A549 (cell line): ENCODE measurements around the gene ARHGAP9. TPM values are rescaled to one million over a fixed set of nuclear protein-coding genes. Genes with fewer than 3 reads are reported as not detected.
A peak's percentile ranks its signal among the peaks of the same experiment; 100 is the strongest.

Experiments used
- ATAC-seq, 2 experiments: fragments of 200-7000 bp in 1 of 2; fragments of >200 bp in 1 of 2; cut with Nextera tagmentation in 1 of 2; cut with Tn5 transposase in 1 of 2; 3 replicates each; pipeline versions ENCODE4 v1.8.0 to v1.9.1; 2018 to 2020; ENCODE audit warnings: mild to moderate bottlenecking in 1 of 2, moderate library complexity in 1 of 2
- CTCF ChIA-PET: fragments of 300-600 bp; sonication (Branson Sonifier 250); formaldehyde crosslinking; extraction: SDS; loops from one replicate; lab custom pipeline; 2021; ENCODE audit warnings: antibody characterized with exemption, inconsistent platforms; lab: Yijun Ruan, JAX
- POLR2A ChIA-PET: fragments of 350-600 bp; formaldehyde crosslinking; extraction: SDS; loops from one replicate; lab custom pipeline; 2021; ENCODE audit warnings: antibody characterized with exemption, inconsistent platforms; lab: Yijun Ruan, JAX
- DNase-seq, 2 experiments: peaks; one replicate each; pipeline versions ENCODE4 v3.0.0 to v3.0.0-alpha.2; 2011 to 2016; ENCODE audit warnings: low read depth in 1 of 2, low spot score in 1 of 2
- FAIRE-seq: peaks from 2 replicates; lab custom pipeline; 2011; peaks lifted over from hg19 to GRCh38; lab: Jason Lieb, UNC
- H3K27ac ChIP-seq, 2 experiments: fragments of >200 bp; sonication (Bioruptor Twin); formaldehyde crosslinking; 3 replicates each; pipeline ENCODE4 v1.5.1; 2016 to 2017
- H3K4me1 ChIP-seq: fragments of >200 bp; sonication (Bioruptor Twin); formaldehyde crosslinking; 3 replicates; pipeline ENCODE4 v1.6.1; 2016
- H3K4me2 ChIP-seq: fragments of >200 bp; sonication (Bioruptor Twin); formaldehyde crosslinking; 3 replicates; pipeline ENCODE4 v1.6.1; 2016
- H3K4me3 ChIP-seq: fragments of >200 bp; sonication (Bioruptor Twin); formaldehyde crosslinking; 3 replicates; pipeline ENCODE4 v1.5.1; 2016
- H3K9me3 ChIP-seq: fragments of >200 bp; sonication (Bioruptor Twin); formaldehyde crosslinking; 3 replicates; pipeline ENCODE4 v1.6.1; 2016
- CTCF ChIP-seq: fragments of >200 bp; sonication (Bioruptor Twin); formaldehyde crosslinking; IDR thresholded peaks from 3 replicates; pipeline ENCODE4 v1.5.1; 2016
- E2F6 ChIP-seq: IDR thresholded peaks from 2 replicates; pipeline ENCODE4 v1.6.1; 2012; ENCODE audit warnings: low read depth, borderline replicate concordance
- FOSL2 ChIP-seq, 2 experiments: fragments of 450-650 bp in 1 of 2; fragments of >200 bp in 1 of 2; sonication (Bioruptor Twin) in 1 of 2; formaldehyde crosslinking; IDR thresholded peaks; 2 replicates each; pipeline versions ENCODE4 v1.5.0 to v1.6.1; 2016 to 2020; ENCODE audit warnings: mild to moderate bottlenecking in 1 of 2, moderate library complexity in 1 of 2
- FOXS1 ChIP-seq: fragments of 250-450 bp; sonication (Bioruptor Pico); IDR thresholded peaks from 2 replicates; pipeline ENCODE4 v1.5.0; 2020; ENCODE audit warnings: mild to moderate bottlenecking, moderate library complexity
- HEYL ChIP-seq: fragments of 250-450 bp; sonication (Bioruptor Pico); IDR thresholded peaks from 2 replicates; pipeline ENCODE4 v1.8.0; 2021; ENCODE audit warnings: mild to moderate bottlenecking, moderate library complexity
- HOXA7 ChIP-seq: fragments of 250-450 bp; sonication (Bioruptor Pico); IDR thresholded peaks from 2 replicates; pipeline ENCODE4 v1.5.0; 2020; ENCODE audit warnings: mild to moderate bottlenecking, moderate library complexity
- HOXB5 ChIP-seq: fragments of 250-450 bp; sonication (Bioruptor Pico); IDR thresholded peaks from 2 replicates; pipeline ENCODE4 v1.5.0; 2020; ENCODE audit warnings: mild to moderate bottlenecking, moderate library complexity
- KDM5A ChIP-seq: fragments of 200-600 bp; sonication (generic); IDR thresholded peaks from 2 replicates; pipeline ENCODE4 v1.6.1; 2016; ENCODE audit warnings: antibody characterized with exemption, mild to moderate bottlenecking
- MAX ChIP-seq: IDR thresholded peaks from 2 replicates; pipeline ENCODE4 v1.6.1; 2012
- MYC ChIP-seq: IDR thresholded peaks from 2 replicates; pipeline ENCODE4 v1.6.1; 2012; ENCODE audit warnings: mild to moderate bottlenecking, inconsistent platforms, low read length, improper control_type of control experiment, borderline replicate concordance
- PHF8 ChIP-seq: fragments of 200-600 bp; sonication (generic); IDR thresholded peaks from 2 replicates; pipeline ENCODE4 v1.6.1; 2016; ENCODE audit warnings: low read depth, mild to moderate bottlenecking, antibody characterized with exemption, moderate library complexity, borderline replicate concordance
- POLR2A ChIP-seq: IDR thresholded peaks from 2 replicates; pipeline ENCODE4 v1.6.1; 2012; ENCODE audit warnings: mild to moderate bottlenecking, low read length
- RAD21 ChIP-seq, 2 experiments: fragments of >200 bp in 1 of 2; sonication (Bioruptor Twin) in 1 of 2; formaldehyde crosslinking in 1 of 2; IDR thresholded peaks in 1 of 2; conservative IDR thresholded peaks in 1 of 2; 2 replicates in 1 of 2; 3 replicates in 1 of 2; pipeline ENCODE4 v1.6.1; 2012 to 2018; ENCODE audit warnings: inconsistent platforms in 1 of 2
- RARB ChIP-seq: fragments of 250-450 bp; sonication (Bioruptor Pico); IDR thresholded peaks from 2 replicates; pipeline ENCODE4 v1.8.0; 2021; ENCODE audit warnings: mild to moderate bottlenecking, moderate library complexity
- REST ChIP-seq: fragments of 200-600 bp; sonication (generic); IDR thresholded peaks from 2 replicates; pipeline ENCODE4 v1.6.1; 2016; ENCODE audit warnings: antibody characterized with exemption, mild to moderate bottlenecking, moderate library complexity
- TFCP2L1 ChIP-seq: fragments of 250-450 bp; sonication (Bioruptor Pico); IDR thresholded peaks from 2 replicates; pipeline ENCODE4 v1.5.0; 2021; ENCODE audit warnings: mild to moderate bottlenecking
- TP53 ChIP-seq: fragments of 250-450 bp; sonication (Bioruptor Pico); IDR thresholded peaks from 2 replicates; pipeline ENCODE4 v1.5.0; 2021; ENCODE audit warnings: mild to moderate bottlenecking, moderate library complexity
- ZFP36 ChIP-seq: fragments of 450-650 bp; IDR thresholded peaks from 2 replicates; pipeline ENCODE4 v1.6.1; 2014; ENCODE audit warnings: borderline replicate concordance; ENCODE audit not compliant: partially characterized antibody
- WGBS: methylation state at CpG from one replicate; pipeline ENCODE4 v1.1.6; 2017; ENCODE audit errors: missing lambda C conversion rate; 5-methylcytosine and 5-hydroxymethylcytosine counted together
- polyA plus RNA-seq, 4 experiments: library from polyadenylated mRNA; depleted of rRNA in 3 of 4; stranded (reverse); fragments of >200 nt; fragmentation: RNase III in 1 of 4; extraction: RNeasy Plus Mini Kit Qiagen cat#74134 plus additional on column Dnase treatment in 1 of 4; gene quantifications; 2 replicates in 3 of 4; 3 replicates in 1 of 4; pipeline ENCODE4 v1.2.3, GENCODE V29; 2011 to 2017

ARHGAP9 gene
- polyA plus RNA-seq, 2 of the 4 experiments (the other 2 are of a cell fraction) = 0.25 TPM; not detected in 1

GRCh38 chr12:57430112-57430930, 49.3 kb downstream of the ARHGAP9 start:
- 1% methylated on average over 15 of the region's 74 CpGs for WGBS
- H3K4me2 ChIP-seq = peak overlapping the region; percentile 91
- H3K4me3 ChIP-seq = peak overlapping the region; percentile 53
- POLR2A ChIA-PET = interaction anchor here (0.6 to 1.2 kb wide), 9 partner anchors 9 to 90 kb away, joined by 3 to 13 read pairs (median 4); no protein-coding TSS in a partner anchor
- H3K4me1 ChIP-seq = peaks cover 24% of the 10 kb centered on the region; the same call in 2 of the 3 replicates
- no peaks in the 10 kb centered on the region for H3K9me3 ChIP-seq
- TF ChIP-seq PHF8 = 0 out of 2 replicates have a peak, but pooled peaks have one; percentile 23
- no peak for TF ChIP-seq HOXB5 (CRISPR knock-in tag)
- peak; percentile 7; the same call in 1 of the 2 replicates for TF ChIP-seq MAX
- no peak for TF ChIP-seq FOSL2 (IDR thresholded peaks at IDR 0.05)
- no peak for TF ChIP-seq FOSL2 (CRISPR knock-in tag; IDR thresholded peaks at IDR 0.05)
- no peak for TF ChIP-seq E2F6
- no peak for TF ChIP-seq TFCP2L1
- no peak for TF ChIP-seq HOXA7 (CRISPR knock-in tag)
- TF ChIP-seq MYC = no peak
- no peak for TF ChIP-seq FOXS1
- TF ChIP-seq CTCF = peak; percentile 23; the same call in 1 of the 3 replicates
- TF ChIP-seq RARB (CRISPR knock-in tag) = no peak
- TF ChIP-seq TP53 (CRISPR knock-in tag) = no peak
- peak in 1 of 2 experiments; percentile 20; a peak in 1 of 5 replicates for TF ChIP-seq RAD21 (conservative IDR thresholded peaks at IDR 0.05 in 1 of 2, IDR thresholded peaks at IDR 0.05 in 1 of 2)
- TF ChIP-seq KDM5A = no peak
- TF ChIP-seq POLR2A = peak; percentile 64
- TF ChIP-seq REST = no peak
- TF ChIP-seq, all 56 proteins: peak for 5
- DNase-seq (peak in 1 of 2 experiments; percentile 50), ATAC-seq (peak; percentile 78 to 86), FAIRE-seq (no peak)
- CTCF ChIA-PET = interaction anchor here (0.6 to 3.1 kb wide), 13 partner anchors 16 to 153 kb away, joined by 3 to 26 read pairs (median 3); partner anchors contain the start of genes GLI1 and INHBE
- peak overlapping the region; percentile 96 to 98 for H3K27ac ChIP-seq

- no peak for FAIRE-seq
- TF ChIP-seq ZFP36 (no peak), MAX (peak; percentile 43; the same call in 1 of the 2 replicates), HEYL (no peak), MYC (peak; percentile 52; the same call in 1 of the 2 replicates)
- TF ChIP-seq, all 56 proteins: peak for 2
- ChIA-PET POLR2A (interaction anchor here (0.7 to 1.2 kb wide), 8 partner anchors 9 to 89 kb away, joined by 3 to 13 read pairs (median 4); no protein-coding TSS in a partner anchor), CTCF (interaction anchor here (0.6 to 3.1 kb wide), 12 partner anchors 15 to 141 kb away, joined by 3 to 26 read pairs (median 4); partner anchors contain the start of genes GLI1 and INHBE)
- H3K4me2 ChIP-seq = peak overlapping the region; percentile 91
- ATAC-seq = no peak
- WGBS = 32% methylated on average over 9 of the region's 9 CpGs
- peak overlapping the region; percentile 53 for H3K4me3 ChIP-seq
- DNase-seq = peak in 1 of 2 experiments; percentile 32
- H3K4me1 ChIP-seq = peaks cover 23% of the 10 kb centered on the region; the same call in 2 of the 3 replicates
- peak overlapping the region; percentile 96 to 98 for H3K27ac ChIP-seq
- no peaks in the 10 kb centered on the region for H3K9me3 ChIP-seq
Measured at GRCh38 chr12:57429473-57430111, 50.1 kb downstream of the ARHGAP9 start.
